ENCODE data around the gene CATSPERB.

DNA sequence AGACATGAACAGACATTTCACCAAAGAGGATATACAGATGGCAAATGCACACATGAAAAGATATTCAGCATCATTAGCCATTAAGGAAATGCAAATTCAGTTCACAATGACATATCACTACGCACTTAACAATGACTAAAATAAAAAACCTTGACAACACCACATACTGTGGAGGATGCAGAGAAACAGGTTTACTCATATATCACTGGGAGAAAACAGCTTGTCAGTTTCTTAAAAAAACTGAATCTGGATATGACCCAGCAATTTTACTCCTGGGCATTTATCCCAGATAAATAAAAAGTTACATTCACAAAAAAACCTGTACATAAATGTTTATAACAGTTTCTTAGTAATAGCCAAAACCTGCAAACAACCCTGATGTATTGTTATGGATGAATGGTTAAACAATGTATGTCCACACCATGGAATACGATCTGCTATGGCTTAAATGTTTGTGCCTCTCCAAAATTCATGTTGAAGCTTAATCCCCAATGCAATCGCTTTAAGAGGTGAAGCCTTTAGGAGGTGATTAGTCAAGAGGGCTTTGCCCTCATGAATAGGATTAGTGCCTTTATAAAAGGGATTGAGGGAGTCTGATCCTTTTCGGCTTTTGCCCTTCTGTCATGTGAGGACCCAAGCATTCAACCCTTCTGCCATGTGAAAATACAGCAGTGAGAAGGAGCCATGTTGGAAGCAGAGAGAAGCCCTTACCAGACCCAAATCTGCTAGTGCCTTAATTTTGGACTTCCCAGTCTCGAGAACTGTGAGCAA lies 185.8 kb downstream of the CATSPERB start:
- no peak for TF ChIP-seq CTCF (IDR thresholded peaks at IDR 0.05; ENCODE audit: low read depth, low read length)
- no peak for TF ChIP-seq EZH2phosphoT487 (IDR thresholded peaks at IDR 0.05; ENCODE audit: low read depth)

Measured in OCI-LY3 (cell line).